ENCODE data around the gene LSMEM2. TPM values are rescaled to one million over a fixed set of nuclear protein-coding genes. Genes with fewer than 3 reads are reported as not detected.

Gene LSMEM2
- total RNA-seq, 1 experiment from 2014 or later: not detected

- ChIA-PET CTCF (no interaction called here), POLR2A (ENCODE audit: low non-redundant PET) (no interaction called here)
- Histone ChIP-seq H3K4me3 (ENCODE audit: low read depth, low read length, poor library complexity, severe bottlenecking) (no peak overlapping the region), H3K27me3 (replicated peaks; ENCODE audit: insufficient read depth, low read depth, low read length, poor library complexity) (no peaks in the 10 kb centered on the region), H3K9me3 (ENCODE audit: low read depth, low read length, poor library complexity, severe bottlenecking) (no peaks in the 10 kb centered on the region), H3K36me3 (ENCODE audit: insufficient read depth, low read length, poor library complexity, severe bottlenecking) (no peaks in the 10 kb centered on the region), H3K4me1 (ENCODE audit: insufficient read depth, low read length, poor library complexity, severe bottlenecking) (peaks cover 9% of the 10 kb centered on the region), H3K27ac (ENCODE audit: low read depth, low read length, poor library complexity, severe bottlenecking) (no peak overlapping the region)
- DNase-seq (ENCODE audit: low spot score): no peak
- BruUV-seq (replicated peaks): no TSS peak
- TF ChIP-seq EZH2 (IDR thresholded peaks at IDR 0.05; ENCODE audit: borderline replicate concordance, low read depth, low read length, poor library complexity, severe bottlenecking) (no peak), CTCF (conservative IDR thresholded peaks at IDR 0.05; ENCODE audit: low read depth, low read length) (no peak)
- intact Hi-C loops (cut with micrococcal nuclease; ENCODE audit: unreplicated experiment): no loop called here
These were observed 30.5 kb upstream of the LSMEM2 start for GRCh38 chr3:50248387-50248786.

- no peak overlapping the region for H3K4me3 ChIP-seq (ENCODE audit: low read depth, low read length, poor library complexity, severe bottlenecking)
- CTCF ChIA-PET: no interaction called here
- H3K27me3 ChIP-seq (replicated peaks; ENCODE audit: insufficient read depth, low read depth, low read length, poor library complexity): no peaks in the 10 kb centered on the region
- POLR2A ChIA-PET (ENCODE audit: low non-redundant PET): no interaction called here
- BruUV-seq (replicated peaks): no TSS peak
- H3K27ac ChIP-seq (ENCODE audit: low read depth, low read length, poor library complexity, severe bottlenecking): no peak overlapping the region
- H3K36me3 ChIP-seq (ENCODE audit: insufficient read depth, low read length, poor library complexity, severe bottlenecking): no peaks in the 10 kb centered on the region
- no peak for DNase-seq (ENCODE audit: low spot score)
- TF ChIP-seq CTCF (conservative IDR thresholded peaks at IDR 0.05; ENCODE audit: low read depth, low read length) (no peak), EZH2 (IDR thresholded peaks at IDR 0.05; ENCODE audit: borderline replicate concordance, low read depth, low read length, poor library complexity, severe bottlenecking) (no peak)
- intact Hi-C loops (cut with micrococcal nuclease; ENCODE audit: unreplicated experiment): no loop called here
- H3K9me3 ChIP-seq (ENCODE audit: low read depth, low read length, poor library complexity, severe bottlenecking): no peaks in the 10 kb centered on the region
- peaks cover 9% of the 10 kb centered on the region for H3K4me1 ChIP-seq (ENCODE audit: insufficient read depth, low read length, poor library complexity, severe bottlenecking)
These were observed 29.4 kb upstream of the LSMEM2 start for GRCh38 chr3:50249457-50249856.

DNA sequence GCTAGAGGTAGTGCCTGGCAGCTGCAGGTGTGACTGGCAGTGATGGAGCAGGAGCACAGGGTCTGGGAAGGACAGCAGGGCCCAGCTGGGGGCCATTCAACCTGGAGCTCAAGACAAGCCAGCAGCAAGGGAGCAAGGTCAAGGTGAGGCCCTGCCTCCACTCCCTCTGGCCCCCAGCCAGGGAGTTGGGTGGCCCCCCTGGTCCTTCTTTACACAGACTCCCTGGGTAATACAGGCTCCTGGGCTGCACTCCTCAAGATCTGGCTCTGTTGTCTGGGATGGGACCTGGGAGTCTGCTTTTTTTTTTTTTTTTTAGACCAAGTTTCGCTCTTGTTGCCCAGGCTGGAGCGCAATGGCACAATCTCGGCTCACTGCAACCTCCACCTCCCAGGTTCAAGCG lies 28.4 kb upstream of the LSMEM2 start:
- intact Hi-C loops (cut with micrococcal nuclease; ENCODE audit: unreplicated experiment): no loop called here
- no peak overlapping the region for H3K4me3 ChIP-seq (ENCODE audit: low read depth, low read length, poor library complexity, severe bottlenecking)
- no peak overlapping the region for H3K27ac ChIP-seq (ENCODE audit: low read depth, low read length, poor library complexity, severe bottlenecking)
- peaks cover 9% of the 10 kb centered on the region for H3K4me1 ChIP-seq (ENCODE audit: insufficient read depth, low read length, poor library complexity, severe bottlenecking)
- DNase-seq (ENCODE audit: low spot score): no peak
- no peaks in the 10 kb centered on the region for H3K36me3 ChIP-seq (ENCODE audit: insufficient read depth, low read length, poor library complexity, severe bottlenecking)
- POLR2A ChIA-PET (ENCODE audit: low non-redundant PET): no interaction called here
- CTCF ChIA-PET: no interaction called here
- no TSS peak for BruUV-seq (replicated peaks)
- TF ChIP-seq CTCF (conservative IDR thresholded peaks at IDR 0.05; ENCODE audit: low read depth, low read length) (no peak), EZH2 (IDR thresholded peaks at IDR 0.05; ENCODE audit: borderline replicate concordance, low read depth, low read length, poor library complexity, severe bottlenecking) (no peak)
- no peaks in the 10 kb centered on the region for H3K9me3 ChIP-seq (ENCODE audit: low read depth, low read length, poor library complexity, severe bottlenecking)
- H3K27me3 ChIP-seq (replicated peaks; ENCODE audit: insufficient read depth, low read depth, low read length, poor library complexity): no peaks in the 10 kb centered on the region

Measured in A673 (cell line).